BE2C (cell line): ENCODE data around the gene RRP1.

Source experiments
- DNase-seq: peaks from one replicate; pipeline ENCODE4 v3.0.0-alpha.2; 2020
- H3K27me3 ChIP-seq: fragments of 250-450 bp; sonication (Bioruptor Pico); 2 replicates; pipeline ENCODE4 v1.5.1; 2020; ENCODE audit warnings: mild to moderate bottlenecking
- H3K36me3 ChIP-seq: fragments of 250-450 bp; sonication (Bioruptor Pico); 2 replicates; pipeline ENCODE4 v1.5.1; 2020; ENCODE audit warnings: mild to moderate bottlenecking
- H3K4me1 ChIP-seq: fragments of 250-450 bp; sonication (Bioruptor Pico); 2 replicates; pipeline ENCODE4 v1.5.1; 2020
- H3K4me3 ChIP-seq: 2 replicates; pipeline ENCODE4 v1.5.1; 2011; ENCODE audit warnings: low read depth, low read length
- H3K9me3 ChIP-seq: fragments of 250-450 bp; sonication (Bioruptor Pico); 2 replicates; pipeline ENCODE4 v1.5.1; 2020
- CTCF ChIP-seq: IDR thresholded peaks from 2 replicates; pipeline ENCODE4 v1.5.1; 2012; ENCODE audit warnings: mild to moderate bottlenecking, low read depth, low read length

The RRP1 gene

GRCh38 chr21:43794857-43795256 lies 5.5 kb downstream of the RRP1 start:
- no peaks in the 10 kb centered on the region for H3K9me3 ChIP-seq
- H3K36me3 ChIP-seq: peaks cover 88% of the 10 kb centered on the region
- DNase-seq: no peak
- no peaks in the 10 kb centered on the region for H3K27me3 ChIP-seq
- no peaks in the 10 kb centered on the region for H3K4me1 ChIP-seq
- H3K4me3 ChIP-seq: no peak overlapping the region
- no peak for TF ChIP-seq CTCF

- Histone ChIP-seq H3K36me3 (peaks cover 95% of the 10 kb centered on the region), H3K9me3 (no peaks in the 10 kb centered on the region), H3K27me3 (no peaks in the 10 kb centered on the region), H3K4me1 (no peaks in the 10 kb centered on the region), H3K4me3 (no peak overlapping the region)
- DNase-seq: no peak
- TF ChIP-seq CTCF: no peak
Observed at GRCh38 chr21:43797415-43797814, 8.0 kb downstream of the RRP1 start.

- no peak for TF ChIP-seq CTCF
- H3K27me3 ChIP-seq: no peaks in the 10 kb centered on the region
- H3K4me1 ChIP-seq: no peaks in the 10 kb centered on the region
- no peak overlapping the region for H3K4me3 ChIP-seq
- DNase-seq: no peak
- no peaks in the 10 kb centered on the region for H3K9me3 ChIP-seq
- H3K36me3 ChIP-seq: peaks cover 95% of the 10 kb centered on the region
Observed at GRCh38 chr21:43797925-43798715, 8.7 kb downstream of the RRP1 start.

- Histone ChIP-seq H3K27me3 (no peaks in the 10 kb centered on the region), H3K36me3 (peaks cover 90% of the 10 kb centered on the region), H3K4me3 (no peak overlapping the region), H3K4me1 (no peaks in the 10 kb centered on the region), H3K9me3 (no peaks in the 10 kb centered on the region)
- no peak for TF ChIP-seq CTCF
- DNase-seq: no peak
Observed at GRCh38 chr21:43799301-43799840, 10.0 kb downstream of the RRP1 start.

GRCh38 chr21:43800124-43800523 lies 10.7 kb downstream of the RRP1 start:
- no peak for TF ChIP-seq CTCF
- no peak for DNase-seq
- H3K4me3 ChIP-seq: no peak overlapping the region
- H3K36me3 ChIP-seq: peaks cover 83% of the 10 kb centered on the region
- H3K4me1 ChIP-seq: no peaks in the 10 kb centered on the region
- no peaks in the 10 kb centered on the region for H3K9me3 ChIP-seq
- no peaks in the 10 kb centered on the region for H3K27me3 ChIP-seq

GRCh38 chr21:43800566-43800965 lies 11.2 kb downstream of the RRP1 start:
- Histone ChIP-seq H3K4me1 (no peaks in the 10 kb centered on the region), H3K9me3 (no peaks in the 10 kb centered on the region), H3K27me3 (no peaks in the 10 kb centered on the region), H3K4me3 (no peak overlapping the region), H3K36me3 (peaks cover 78% of the 10 kb centered on the region)
- TF ChIP-seq CTCF: no peak
- DNase-seq: no peak
